Hematopoietic multipotent progenitor cell treated with erythropoietin and hydrocortisone succinate and interleukin-3 and kit ligand, for 8 days (in vitro differentiated cells): ENCODE data around the gene CCL5.
A peak's percentile ranks its signal among the peaks of the same experiment; 100 is the strongest.
"Not testable (repeated sequence)": the region's sequence is repeated elsewhere in the genome, so short reads cannot be mapped to it uniquely, and the experiment has no call there.

Source experiments
- DNase-seq: peaks from one replicate; pipeline ENCODE4 v3.0.0-alpha.2; 2015

CCL5 gene

GRCh38 chr17:35898283-35899070 lies 18.3 kb upstream of the CCL5 start:
- peak; percentile 87 for DNase-seq

- DNase-seq = not testable (repeated sequence)
Observed at GRCh38 chr17:35897772-35898171, 17.6 kb upstream of the CCL5 start.

GRCh38 chr17:35895636-35896587 lies 15.8 kb upstream of the CCL5 start:
- DNase-seq = peak; percentile 37

- no peak for DNase-seq
Observed at GRCh38 chr17:35894206-35894605, 14.0 kb upstream of the CCL5 start.

GRCh38 chr17:35893751-35894150 lies 13.6 kb upstream of the CCL5 start:
- DNase-seq = no peak

- no peak for DNase-seq
Observed at GRCh38 chr17:35892091-35893035, 12.2 kb upstream of the CCL5 start.

GRCh38 chr17:35891269-35891668 lies 11.1 kb upstream of the CCL5 start:
- no peak for DNase-seq

GRCh38 chr17:35890774-35891155 lies 10.6 kb upstream of the CCL5 start:
- DNase-seq = no peak

GRCh38 chr17:35889818-35890773 lies 9.9 kb upstream of the CCL5 start:
- no peak for DNase-seq

- no peak for DNase-seq
Observed at GRCh38 chr17:35889241-35889640, 9.1 kb upstream of the CCL5 start.

- DNase-seq = no peak
Observed at GRCh38 chr17:35878361-35878760, 1.8 kb downstream of the CCL5 start.

- no peak for DNase-seq
Observed at GRCh38 chr17:35877345-35878029, 2.7 kb downstream of the CCL5 start.

- no peak for DNase-seq
Observed at GRCh38 chr17:35876534-35876933, 3.6 kb downstream of the CCL5 start.

GRCh38 chr17:35875800-35876139 lies 4.4 kb downstream of the CCL5 start:
- no peak for DNase-seq

- no peak for DNase-seq
Observed at GRCh38 chr17:35875072-35875799, 4.9 kb downstream of the CCL5 start.

- DNase-seq = no peak
Observed at GRCh38 chr17:35872196-35872980, 7.8 kb downstream of the CCL5 start.

- no peak for DNase-seq
Observed at GRCh38 chr17:35870906-35871819, 9.0 kb downstream of the CCL5 start.

GRCh38 chr17:35868737-35869136 lies 11.4 kb downstream of the CCL5 start, which contains the start of gene HEATR9:
Gene HEATR9 (minus strand): TSS chr17:35868891. CDS start chr17:35868742, 149 bp downstream.
- no peak for DNase-seq
